Putamen (tissue), 1 donor: ENCODE measurements around the gene GRAP.

Source experiments
- DNase-seq: peaks from one replicate; pipeline ENCODE4 v3.0.0-alpha.2; 2016; ENCODE audit warnings: low spot score

Gene GRAP

DNA sequence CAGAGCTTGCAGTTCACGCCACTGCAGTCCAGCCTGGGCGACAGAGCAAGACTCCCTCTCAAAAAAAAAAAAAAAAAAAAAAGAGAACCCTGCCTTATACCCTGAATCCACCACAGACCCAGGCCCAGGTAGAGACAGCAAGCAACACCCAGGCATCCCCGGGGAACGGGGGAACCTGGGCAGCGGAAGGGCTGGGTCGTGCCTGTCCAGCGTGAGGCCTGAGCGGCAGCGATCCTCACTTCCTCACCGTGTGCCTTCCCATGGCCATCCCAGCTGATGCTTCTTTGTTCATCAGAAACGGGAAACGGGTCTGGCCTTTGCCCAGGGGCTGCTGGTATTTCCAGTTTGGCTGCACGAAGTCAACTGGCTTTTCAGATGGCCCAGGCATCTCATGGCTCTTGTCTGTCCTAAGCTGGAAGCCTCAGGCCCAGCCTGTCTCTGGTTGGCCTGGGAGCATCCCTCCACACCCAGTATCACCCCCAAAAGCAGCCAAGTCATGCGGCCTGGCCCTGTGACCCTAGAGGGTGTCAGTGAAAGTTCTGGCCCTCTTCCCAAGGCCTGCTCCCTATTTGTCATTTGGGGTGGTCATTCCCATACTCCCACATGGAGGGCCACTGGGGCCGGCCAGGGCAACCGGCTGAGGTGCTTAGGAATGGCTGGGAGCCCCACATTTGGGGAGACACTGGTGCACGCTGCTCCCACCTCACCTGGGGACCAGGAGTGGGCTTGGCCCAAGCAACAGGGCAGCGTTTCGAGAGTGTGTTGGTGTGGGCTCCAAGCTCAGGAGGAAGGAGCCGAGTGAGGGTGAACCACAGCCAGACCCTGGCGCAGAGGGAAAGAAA lies 62.3 kb downstream of the GRAP start:
- DNase-seq, result no peak

DNA sequence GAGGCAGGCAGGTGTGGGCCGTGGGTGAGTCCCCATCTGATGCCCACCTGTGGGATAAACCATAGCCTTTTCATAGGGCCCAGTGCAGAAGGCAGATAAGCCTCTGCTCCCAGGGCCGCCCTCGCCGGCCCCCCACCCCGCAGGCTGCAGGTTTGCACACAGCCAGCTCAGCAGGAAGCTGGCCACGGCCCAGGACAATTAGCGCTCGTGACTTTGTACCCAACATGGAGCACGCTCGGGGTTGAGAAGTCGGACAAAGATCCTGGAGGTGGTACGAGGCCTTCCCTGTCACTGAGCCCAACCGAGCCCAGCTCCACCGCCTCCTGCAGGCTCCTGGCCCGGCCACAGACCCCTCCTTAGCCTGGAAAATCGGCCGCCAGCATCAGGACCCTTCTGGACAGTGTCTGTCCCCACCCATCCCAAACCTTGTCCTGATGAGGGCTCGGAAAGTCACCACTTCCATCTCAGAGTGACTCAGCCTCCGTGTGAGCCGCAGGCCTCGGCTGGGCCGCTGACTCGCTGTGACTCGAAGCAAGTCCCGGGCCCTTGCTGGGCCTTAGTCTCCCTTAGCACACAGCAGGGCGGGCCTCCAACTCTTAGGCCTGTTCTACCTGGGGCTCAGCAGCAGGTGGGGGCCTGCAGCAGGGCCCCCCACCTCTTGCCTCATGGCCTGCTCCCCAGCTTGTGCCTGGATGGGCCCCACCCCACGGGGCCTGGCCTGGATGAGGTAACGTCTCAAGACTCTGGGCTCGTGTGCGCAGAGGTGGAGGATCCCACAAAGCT lies 64.9 kb downstream of the GRAP start:
- DNase-seq, result no peak

GRCh38 chr17:18981335-18981641 lies 65.5 kb downstream of the GRAP start:
- DNase-seq, result no peak

DNA sequence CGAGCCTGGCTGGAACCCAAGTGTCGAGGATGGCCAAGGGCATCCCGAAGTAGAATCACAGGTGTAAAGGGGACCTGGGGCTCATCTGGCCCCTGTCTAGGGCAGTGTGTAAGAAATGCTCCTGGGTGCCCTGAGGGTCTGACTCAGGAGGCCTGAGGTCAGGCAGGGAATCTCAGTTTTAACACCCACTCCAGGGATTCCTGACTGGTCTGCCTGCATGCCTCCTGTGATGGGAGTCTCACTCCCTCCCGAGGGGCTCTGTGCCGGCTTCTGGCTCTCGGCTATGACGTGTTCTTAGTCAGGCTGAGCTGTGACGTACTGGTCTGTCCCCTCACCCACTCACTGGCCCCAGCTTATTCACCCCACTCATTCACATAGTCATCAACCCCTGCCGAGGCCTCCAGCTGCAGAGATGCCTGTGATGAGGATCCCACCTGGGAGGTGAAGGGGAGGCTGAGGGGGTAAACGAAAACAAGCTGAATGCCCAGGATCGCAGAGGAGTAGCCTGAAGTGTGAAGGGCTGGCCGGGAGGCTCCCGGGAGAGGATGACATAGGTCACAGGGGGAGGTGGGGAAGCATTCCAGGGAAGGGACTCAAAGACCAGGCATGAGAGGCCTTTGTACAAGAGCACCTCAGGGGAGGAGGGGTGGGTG lies 65.9 kb downstream of the GRAP start:
- DNase-seq, result no peak

DNA sequence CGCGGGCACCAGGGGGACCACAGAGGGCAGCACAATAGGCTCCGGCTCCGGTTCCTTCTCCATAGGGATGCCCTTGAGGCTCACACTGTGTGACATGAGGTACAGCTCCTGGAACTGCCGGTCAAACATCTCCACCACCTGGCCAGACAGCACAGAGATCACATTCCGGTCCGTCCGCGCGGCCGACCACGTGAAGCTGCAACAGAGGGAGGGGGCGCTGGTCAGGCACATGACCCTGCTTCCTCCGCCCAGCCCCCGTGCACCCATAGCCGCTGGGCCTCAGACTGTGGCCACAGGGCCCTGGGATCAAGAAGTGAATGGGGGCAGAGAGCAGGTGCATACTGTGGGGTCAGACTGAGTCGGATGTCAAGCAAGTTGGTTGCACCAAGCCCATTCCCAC lies 68.1 kb downstream of the GRAP start:
- no peak for DNase-seq

DNA sequence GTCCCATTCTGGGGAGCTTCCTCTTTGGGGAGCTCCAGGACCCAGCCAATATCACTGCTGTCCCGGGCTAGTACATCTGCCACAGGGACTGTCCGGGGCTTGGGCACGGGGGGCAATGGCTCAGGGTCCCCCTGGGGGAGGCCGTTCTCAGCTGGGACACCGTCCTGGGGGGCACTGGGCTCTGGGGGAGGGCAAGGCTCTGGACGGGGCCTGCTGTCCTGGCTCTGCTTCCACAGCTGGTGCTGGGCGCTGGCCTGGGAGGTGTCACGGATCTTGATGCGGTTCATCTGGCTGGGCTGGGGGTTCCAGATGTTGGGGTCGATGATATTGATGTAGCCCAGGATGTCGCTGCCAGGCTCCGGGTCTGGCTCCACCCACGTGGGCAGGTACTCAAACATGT lies 68.7 kb downstream of the GRAP start:
- DNase-seq, result no peak

DNA sequence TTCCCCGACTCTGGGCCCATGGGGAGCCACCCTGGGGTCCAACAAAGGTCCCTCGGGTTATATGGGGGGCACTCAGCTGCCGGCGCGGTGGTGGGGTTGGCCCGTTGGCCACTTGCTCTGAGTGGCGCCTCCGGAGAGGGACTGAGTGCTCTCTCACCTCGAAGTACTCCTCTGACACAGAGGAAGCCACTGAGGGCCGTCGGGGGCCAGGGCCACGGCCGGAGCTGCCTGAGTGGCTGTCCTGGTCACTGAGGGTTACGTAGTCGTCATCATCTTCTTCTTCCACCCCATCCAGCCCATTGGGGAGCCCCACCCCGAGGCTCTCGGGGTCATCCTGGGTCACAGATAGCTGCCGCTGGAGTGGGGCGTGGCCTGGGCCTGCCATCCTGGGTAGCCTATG lies 69.1 kb downstream of the GRAP start:
- no peak for DNase-seq

GRCh38 chr17:18977021-18977420 lies 69.7 kb downstream of the GRAP start:
- DNase-seq, result no peak

DNA sequence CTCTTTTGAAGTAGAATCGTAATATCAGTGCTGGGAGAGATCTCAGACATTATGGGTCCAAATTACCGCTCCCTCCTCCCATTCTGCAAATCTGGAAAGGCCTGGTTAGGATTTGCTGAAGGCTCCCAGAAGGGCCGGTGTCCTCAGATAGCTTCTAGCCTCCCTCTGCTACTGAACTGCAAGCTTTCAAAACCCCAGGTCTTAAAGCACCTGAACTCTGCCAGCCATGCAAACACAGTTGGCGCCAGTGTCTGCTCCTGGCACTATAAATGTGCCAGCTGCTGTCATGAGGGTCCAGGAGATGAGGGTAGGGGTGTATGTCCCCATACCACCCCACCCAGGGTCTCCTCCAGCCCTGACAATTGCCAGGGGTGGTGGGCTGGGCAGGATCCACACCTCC lies 70.6 kb downstream of the GRAP start:
- no peak for DNase-seq

DNA sequence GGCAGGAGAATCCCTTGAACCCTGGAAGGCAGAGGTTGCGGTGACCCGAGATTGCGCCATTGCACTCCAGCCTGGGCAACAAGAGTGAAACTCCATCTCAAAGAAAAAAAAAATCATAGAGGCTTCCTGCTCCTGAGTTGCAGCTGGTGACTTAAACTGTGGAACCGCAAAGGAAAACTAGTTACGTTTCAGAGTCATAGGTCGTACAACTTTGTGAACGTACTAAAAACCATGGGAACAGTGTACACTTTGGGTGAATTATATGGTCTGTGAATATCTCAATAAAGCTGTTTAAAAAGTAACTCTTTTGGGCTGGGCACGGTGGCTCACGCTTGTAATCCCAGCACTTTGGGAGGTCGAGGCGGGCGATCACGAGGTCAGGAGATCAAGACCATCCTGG lies 71.2 kb downstream of the GRAP start:
- DNase-seq, result no peak

DNA sequence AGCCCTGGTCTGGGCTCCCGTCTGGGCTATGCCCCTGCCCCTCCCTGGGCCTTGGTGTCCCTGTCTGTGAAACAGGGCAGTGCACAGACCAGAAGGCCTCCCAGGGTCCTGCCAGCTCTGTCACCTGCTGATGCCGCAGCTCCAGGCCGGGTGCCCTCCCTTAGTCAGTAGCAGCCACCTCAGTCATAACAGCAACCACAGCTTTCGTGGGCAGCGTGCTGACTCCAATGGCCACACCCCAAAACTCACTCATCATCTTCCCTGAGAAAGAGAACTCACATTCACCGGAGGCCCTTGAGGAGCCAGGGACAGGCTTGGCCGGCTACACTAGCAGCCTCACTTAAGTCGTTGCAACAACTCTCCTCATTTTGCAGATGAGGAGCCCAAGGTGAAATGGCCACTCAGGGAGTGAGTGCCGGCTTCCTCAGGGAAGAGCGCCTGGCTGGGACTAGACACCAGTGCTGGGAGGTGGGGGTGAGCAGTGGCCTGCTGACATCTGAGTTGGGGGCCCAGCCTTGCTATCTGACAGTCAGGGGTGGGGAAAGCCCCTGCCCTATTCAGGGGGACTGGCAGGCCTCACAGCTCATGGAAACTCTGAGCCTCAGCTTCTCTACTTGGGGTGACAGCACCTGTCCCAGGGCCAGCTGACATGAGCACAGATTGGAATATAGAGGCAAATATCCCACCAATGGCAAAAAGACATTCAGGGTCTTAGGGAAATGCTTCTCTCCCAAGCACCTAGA lies 72.2 kb downstream of the GRAP start:
- DNase-seq, result no peak

- DNase-seq, result no peak
Observed at GRCh38 chr17:18971801-18972200, 75.0 kb downstream of the GRAP start.
